Uterus (tissue), 4 donors: ENCODE data around the gene SKIDA1. TPM values are rescaled to one million over a fixed set of nuclear protein-coding genes. Genes with fewer than 3 reads are reported as not detected.

Source experiments
- DNase-seq, 2 donors: peaks; one replicate each; pipeline ENCODE4 v3.0.0-alpha.2; 2019 to 2020
- H3K27ac ChIP-seq, 2 donors: fragments of 200-600 bp; sonication (generic); 1 replicate in 1 of 2; 2 replicates in 1 of 2; pipeline ENCODE4 v1.5.1; 2016 to 2018
- H3K27me3 ChIP-seq, 2 donors: fragments of 200-600 bp; sonication (generic); one replicate each; pipeline ENCODE4 v1.5.1; 2018 to 2019; ENCODE audit warnings: control low read depth in 1 of 2
- H3K36me3 ChIP-seq, 2 donors: fragments of 200-600 bp; sonication (generic); one replicate each; pipeline ENCODE4 v1.5.1; 2019; ENCODE audit warnings: control low read depth in 1 of 2
- H3K4me1 ChIP-seq, 2 donors: fragments of 200-600 bp; sonication (generic); one replicate each; pipeline ENCODE4 v1.5.1; 2018 to 2019; ENCODE audit warnings: control low read depth in 1 of 2
- H3K4me3 ChIP-seq, 2 donors: fragments of 200-600 bp; sonication (generic); 1 replicate in 1 of 2; 2 replicates in 1 of 2; pipeline ENCODE4 v1.5.1; 2018 to 2019; ENCODE audit warnings: mild to moderate bottlenecking in 1 of 2
- H3K9me3 ChIP-seq, 2 donors: fragments of 200-600 bp; sonication (generic); one replicate each; pipeline ENCODE4 v1.5.1; 2019; ENCODE audit warnings: control low read depth in 1 of 2
- CTCF ChIP-seq, 4 experiments: fragments of 200-600 bp in 2 of 4; fragments of 450-650 bp in 2 of 4; sonication (generic) in 2 of 4; IDR thresholded peaks; one replicate each; pipeline ENCODE4 v1.5.1; 2016 to 2019; ENCODE audit warnings: antibody characterized with exemption in 4 of 4, mild to moderate bottlenecking in 2 of 4, moderate library complexity in 1 of 4
- POLR2A ChIP-seq, 2 donors: fragments of 450-650 bp; IDR thresholded peaks; one replicate each; pipeline ENCODE4 v1.6.1; 2016; ENCODE audit warnings: antibody characterized with exemption in 2 of 2, mild to moderate bottlenecking in 1 of 2, moderate library complexity in 1 of 2
- intact Hi-C: fragments of 100-400 bp; cut with DNase I; formaldehyde crosslinking; loops from one replicate; pipeline ENCODE4 v1.15.1; 2023; ENCODE audit warnings: low total_unique reads
- total RNA-seq, 4 donors: library from RNA; depleted of rRNA in 3 of 4; stranded (reverse); fragments of >200 nt in 3 of 4; gene quantifications; one replicate each; pipeline versions ENCODE4 v1.1.0 to v1.2.4, GENCODE V29; 2014 to 2023
- donor health status: DM: yes; HTN: yes; CAD: no.

Gene SKIDA1
- total RNA-seq, 4 donors from 2014 or later, result 0.26 to 4.9 (median 1.6) TPM; not detected in 1

GRCh38 chr10:21509341-21510240 is 15.9 kb downstream of the SKIDA1 start:
- TF ChIP-seq POLR2A (IDR thresholded peaks at IDR 0.05) (no peak), CTCF (IDR thresholded peaks at IDR 0.05) (no peak)
- peak overlapping the region; percentile 37 to 46 for H3K4me3 ChIP-seq
- no peaks in the 10 kb centered on the region for H3K27me3 ChIP-seq
- H3K36me3 ChIP-seq, result no peaks in the 10 kb centered on the region
- intact Hi-C loops, result no loop called here
- H3K27ac ChIP-seq, result peak overlapping the region; percentile 81
- H3K4me1 ChIP-seq, result no peaks in the 10 kb centered on the region
- no peak for DNase-seq
- no peaks in the 10 kb centered on the region for H3K9me3 ChIP-seq

DNA sequence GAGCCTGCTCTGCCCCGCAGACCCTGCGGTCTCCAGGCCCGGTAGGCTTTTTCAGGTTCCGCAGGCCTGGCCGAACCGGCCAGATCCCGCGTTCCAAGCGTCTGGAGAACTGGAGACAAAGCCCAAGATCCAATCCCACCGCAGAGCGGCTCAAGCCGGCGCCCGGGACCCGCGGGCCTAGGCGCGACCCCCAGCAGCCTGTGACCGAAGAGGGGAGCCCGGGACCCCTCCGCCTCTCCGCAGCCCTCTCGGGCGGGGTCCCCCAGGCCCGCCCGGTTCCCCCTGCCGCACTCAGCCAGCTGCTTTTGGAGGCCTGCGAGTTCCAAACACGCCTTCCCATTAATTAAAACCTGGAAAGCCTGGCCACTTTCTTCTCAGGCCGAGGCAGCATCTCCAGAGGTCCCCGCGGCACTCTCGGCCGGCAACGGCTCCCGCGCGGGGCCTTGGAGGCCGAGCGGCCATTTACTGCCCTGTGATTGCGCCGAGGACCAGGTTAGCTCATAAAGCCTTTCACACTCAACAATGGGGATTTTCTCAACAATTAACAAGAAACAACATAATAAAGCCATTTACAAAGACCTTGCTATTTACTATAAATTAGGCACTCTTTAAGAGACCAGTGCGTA is 16.7 kb downstream of the SKIDA1 start:
- Histone ChIP-seq H3K4me3 (no peak overlapping the region), H3K27ac (peak overlapping the region; percentile 81), H3K27me3 (no peaks in the 10 kb centered on the region), H3K36me3 (no peaks in the 10 kb centered on the region), H3K9me3 (no peaks in the 10 kb centered on the region), H3K4me1 (no peaks in the 10 kb centered on the region)
- no peak for DNase-seq
- TF ChIP-seq CTCF (IDR thresholded peaks at IDR 0.05) (no peak), POLR2A (IDR thresholded peaks at IDR 0.05) (no peak)
- intact Hi-C loops, result no loop called here

DNA sequence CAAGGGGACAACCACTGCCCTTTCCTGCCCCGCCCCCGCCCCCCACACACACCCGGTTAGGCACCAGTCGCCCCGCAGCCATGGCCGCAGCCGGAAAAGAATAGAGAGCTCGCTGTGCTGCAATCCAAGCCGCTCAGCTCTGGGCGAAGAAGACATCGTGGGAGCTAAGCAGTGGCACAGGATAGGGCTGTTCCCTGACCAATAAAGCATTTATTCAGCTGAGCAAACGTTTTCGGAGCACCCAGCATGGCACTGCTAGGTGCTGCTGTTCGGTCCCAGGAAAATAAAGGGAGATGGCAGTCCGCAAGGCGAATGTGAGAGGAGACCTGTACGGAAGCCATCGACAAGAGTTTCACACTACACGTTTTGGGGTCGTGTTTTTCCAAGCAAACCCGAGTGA is 18.3 kb downstream of the SKIDA1 start:
- DNase-seq, result no peak
- intact Hi-C loops, result no loop called here
- Histone ChIP-seq H3K36me3 (no peaks in the 10 kb centered on the region), H3K9me3 (no peaks in the 10 kb centered on the region), H3K4me1 (no peaks in the 10 kb centered on the region), H3K4me3 (no peak overlapping the region), H3K27me3 (no peaks in the 10 kb centered on the region), H3K27ac (no peak overlapping the region)
- TF ChIP-seq POLR2A (IDR thresholded peaks at IDR 0.05), result no peak
- no peak for TF ChIP-seq CTCF (IDR thresholded peaks at IDR 0.05)

- no peaks in the 10 kb centered on the region for H3K4me1 ChIP-seq
- H3K27ac ChIP-seq, result no peak overlapping the region
- H3K4me3 ChIP-seq, result no peak overlapping the region
- no peaks in the 10 kb centered on the region for H3K9me3 ChIP-seq
- TF ChIP-seq CTCF (IDR thresholded peaks at IDR 0.05) (no peak), POLR2A (IDR thresholded peaks at IDR 0.05) (no peak)
- intact Hi-C loops, result no loop called here
- H3K36me3 ChIP-seq, result no peaks in the 10 kb centered on the region
- H3K27me3 ChIP-seq, result no peaks in the 10 kb centered on the region
- no peak for DNase-seq
Measured at GRCh38 chr10:21506351-21506750, 19.1 kb downstream of the SKIDA1 start.

DNA sequence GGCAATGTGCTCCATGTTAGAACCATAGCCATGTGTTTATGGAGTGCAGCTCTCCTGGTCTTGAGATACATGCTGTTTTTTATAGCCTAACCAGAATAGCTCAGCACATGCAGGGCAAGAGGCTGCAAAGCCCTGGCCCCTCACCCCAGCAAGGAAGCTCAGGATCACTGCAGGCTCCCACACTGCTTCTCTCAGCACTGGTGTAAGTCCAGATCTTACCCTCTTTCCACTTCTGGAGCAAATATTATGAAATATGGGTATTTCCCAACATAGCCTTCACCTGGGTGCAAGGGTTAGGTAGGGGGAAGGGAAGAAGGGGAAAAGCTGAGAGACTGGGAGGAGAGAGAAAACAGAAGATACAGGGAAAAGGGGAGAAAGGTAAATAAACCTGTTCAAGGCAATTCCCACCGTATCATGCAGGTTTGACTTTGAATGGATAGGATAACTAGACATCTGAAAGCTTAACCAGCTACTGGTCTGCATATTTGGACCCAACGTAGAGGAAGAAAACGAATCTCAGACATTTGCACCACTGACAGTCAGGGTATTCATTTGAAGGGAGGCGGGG is 19.7 kb downstream of the SKIDA1 start:
- no peak for DNase-seq
- no peaks in the 10 kb centered on the region for H3K27me3 ChIP-seq
- H3K36me3 ChIP-seq, result no peaks in the 10 kb centered on the region
- intact Hi-C loops, result no loop called here
- H3K27ac ChIP-seq, result no peak overlapping the region
- no peaks in the 10 kb centered on the region for H3K4me1 ChIP-seq
- no peak for TF ChIP-seq CTCF (IDR thresholded peaks at IDR 0.05)
- TF ChIP-seq POLR2A (IDR thresholded peaks at IDR 0.05), result no peak
- no peaks in the 10 kb centered on the region for H3K9me3 ChIP-seq
- H3K4me3 ChIP-seq, result no peak overlapping the region
